ENCODE measurements around the gene TTC3. TPM values are rescaled to one million over a fixed set of nuclear protein-coding genes. Genes with fewer than 3 reads are reported as not detected.

Gene TTC3
- polyA plus RNA-seq, 1 donor from 2014 or later: 332 TPM

DNA sequence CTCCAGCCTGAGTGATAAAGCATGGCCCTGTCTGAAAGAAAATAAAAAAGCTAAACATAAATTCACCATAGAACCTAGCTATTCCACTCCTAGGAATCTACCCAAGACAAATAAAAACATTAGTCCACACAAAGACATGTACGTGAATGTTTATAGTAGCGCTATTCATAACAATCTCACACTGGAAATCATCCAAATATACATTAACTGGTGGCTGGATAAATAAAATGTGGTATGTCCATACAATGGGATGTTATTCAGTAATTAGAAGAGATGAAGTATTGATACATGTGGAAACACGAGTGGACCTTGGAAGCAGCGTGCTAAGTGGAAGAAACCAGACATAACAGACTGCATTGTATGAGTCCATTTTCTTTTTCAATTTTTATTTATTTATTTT is 36.9 kb upstream of the TTC3 start:
- Histone ChIP-seq H2AFZ (ENCODE audit: low read depth, low read length) (no peak overlapping the region), H3K36me3 (ENCODE audit: insufficient read depth, low read length) (no peaks in the 10 kb centered on the region), H3F3A (ENCODE audit: insufficient read depth, low read length, poor library complexity, severe bottlenecking) (no peaks in the 10 kb centered on the region), H3K9me2 (ENCODE audit: insufficient read depth, low read length) (no peaks in the 10 kb centered on the region), H4K20me1 (ENCODE audit: insufficient read depth) (no peaks in the 10 kb centered on the region), H3K79me2 (replicated peaks; ENCODE audit: insufficient read depth, low read length) (no peaks in the 10 kb centered on the region), H3K9ac (ENCODE audit: low read length) (no peak overlapping the region), H3K4me3 (ENCODE audit: low read length) (no peak overlapping the region), H3K9me3 (ENCODE audit: low read length) (no peaks in the 10 kb centered on the region), H3K4me2 (ENCODE audit: low read length) (no peak overlapping the region), H3K27ac (ENCODE audit: low read length) (no peak overlapping the region), H3K27me3 (ENCODE audit: insufficient read depth, low read depth, low read length) (no peaks in the 10 kb centered on the region)
- TF ChIP-seq EP300 (conservative IDR thresholded peaks at IDR 0.05; ENCODE audit: poor library complexity, severe bottlenecking): no peak
- TF ChIP-seq POLR2AphosphoS5 (IDR thresholded peaks at IDR 0.05): no peak
- no peak for TF ChIP-seq RAD21 (conservative IDR thresholded peaks at IDR 0.05)
- no peak for TF ChIP-seq SMC3 (conservative IDR thresholded peaks at IDR 0.05; ENCODE audit: poor library complexity)
- TF ChIP-seq MXI1 (conservative IDR thresholded peaks at IDR 0.05; ENCODE audit: poor library complexity, severe bottlenecking): no peak
- no peak for TF ChIP-seq REST (IDR thresholded peaks at IDR 0.05; ENCODE audit: borderline replicate concordance)
- TF ChIP-seq, protein P1, sequence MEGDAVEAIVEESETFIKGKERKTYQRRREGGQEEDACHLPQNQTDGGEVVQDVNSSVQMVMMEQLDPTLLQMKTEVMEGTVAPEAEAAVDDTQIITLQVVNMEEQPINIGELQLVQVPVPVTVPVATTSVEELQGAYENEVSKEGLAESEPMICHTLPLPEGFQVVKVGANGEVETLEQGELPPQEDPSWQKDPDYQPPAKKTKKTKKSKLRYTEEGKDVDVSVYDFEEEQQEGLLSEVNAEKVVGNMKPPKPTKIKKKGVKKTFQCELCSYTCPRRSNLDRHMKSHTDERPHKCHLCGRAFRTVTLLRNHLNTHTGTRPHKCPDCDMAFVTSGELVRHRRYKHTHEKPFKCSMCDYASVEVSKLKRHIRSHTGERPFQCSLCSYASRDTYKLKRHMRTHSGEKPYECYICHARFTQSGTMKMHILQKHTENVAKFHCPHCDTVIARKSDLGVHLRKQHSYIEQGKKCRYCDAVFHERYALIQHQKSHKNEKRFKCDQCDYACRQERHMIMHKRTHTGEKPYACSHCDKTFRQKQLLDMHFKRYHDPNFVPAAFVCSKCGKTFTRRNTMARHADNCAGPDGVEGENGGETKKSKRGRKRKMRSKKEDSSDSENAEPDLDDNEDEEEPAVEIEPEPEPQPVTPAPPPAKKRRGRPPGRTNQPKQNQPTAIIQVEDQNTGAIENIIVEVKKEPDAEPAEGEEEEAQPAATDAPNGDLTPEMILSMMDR (IDR thresholded peaks at IDR 0.05; ENCODE audit: poor library complexity, severe bottlenecking): no peak
- TF ChIP-seq TAF1 (IDR thresholded peaks at IDR 0.05; ENCODE audit: low read depth): no peak
- TF ChIP-seq EZH2 (IDR thresholded peaks at IDR 0.05; ENCODE audit: borderline replicate concordance, insufficient read depth, low read length, poor library complexity, severe bottlenecking): no peak

DNA sequence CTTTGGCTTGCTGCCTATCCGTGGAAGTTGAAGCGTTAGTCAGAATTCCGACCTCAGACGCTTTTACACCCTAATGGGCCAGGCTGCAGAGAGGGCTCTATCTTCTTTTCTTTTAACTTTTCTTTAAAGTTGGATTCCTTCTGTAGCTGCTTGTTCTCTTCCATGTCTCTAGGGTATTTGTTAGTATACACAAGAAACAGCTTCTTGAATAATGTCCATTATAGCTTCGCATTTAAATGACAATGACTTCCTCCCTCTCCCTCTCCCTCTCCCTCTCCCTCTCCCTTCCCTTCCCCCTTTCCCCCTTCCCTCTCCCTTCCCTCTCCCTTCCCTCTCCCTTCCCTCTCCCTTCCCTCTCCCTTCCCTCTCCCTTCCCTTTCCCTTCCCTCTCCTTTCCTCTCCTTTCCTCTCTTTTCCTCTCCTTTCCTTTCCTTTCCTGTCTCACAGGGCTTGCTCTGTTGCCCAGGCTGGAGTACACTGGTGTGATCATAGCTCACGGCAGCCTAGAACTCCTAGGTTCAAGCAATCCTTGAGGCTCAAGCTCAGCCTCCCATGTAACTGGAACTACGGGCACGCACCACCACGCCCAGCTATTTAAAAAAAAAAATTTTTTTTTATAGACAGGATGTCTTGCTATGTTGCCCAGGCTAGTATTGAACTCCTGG is 33.5 kb upstream of the TTC3 start:
- TF ChIP-seq EP300 (conservative IDR thresholded peaks at IDR 0.05; ENCODE audit: poor library complexity, severe bottlenecking) (no peak), TAF1 (IDR thresholded peaks at IDR 0.05; ENCODE audit: low read depth) (no peak), POLR2AphosphoS5 (IDR thresholded peaks at IDR 0.05) (no peak), MXI1 (conservative IDR thresholded peaks at IDR 0.05; ENCODE audit: poor library complexity, severe bottlenecking) (no peak), RAD21 (conservative IDR thresholded peaks at IDR 0.05) (no peak), EZH2 (IDR thresholded peaks at IDR 0.05; ENCODE audit: borderline replicate concordance, insufficient read depth, low read length, poor library complexity, severe bottlenecking) (no peak), SMC3 (conservative IDR thresholded peaks at IDR 0.05; ENCODE audit: poor library complexity) (no peak), REST (IDR thresholded peaks at IDR 0.05; ENCODE audit: borderline replicate concordance) (no peak)
- TF ChIP-seq, protein P1 (IDR thresholded peaks at IDR 0.05; ENCODE audit: poor library complexity, severe bottlenecking): no peak
- Histone ChIP-seq H3K27me3 (ENCODE audit: insufficient read depth, low read depth, low read length) (no peaks in the 10 kb centered on the region), H3K4me2 (ENCODE audit: low read length) (no peak overlapping the region)

More for the DNA sequence above, 33.5 kb upstream of the TTC3 start:
- Histone ChIP-seq H2AFZ (ENCODE audit: low read depth, low read length) (no peak overlapping the region), H3K9ac (ENCODE audit: low read length) (no peak overlapping the region), H3K9me3 (ENCODE audit: low read length) (no peaks in the 10 kb centered on the region), H3K79me2 (replicated peaks; ENCODE audit: insufficient read depth, low read length) (no peaks in the 10 kb centered on the region), H3F3A (ENCODE audit: insufficient read depth, low read length, poor library complexity, severe bottlenecking) (no peaks in the 10 kb centered on the region), H3K27ac (ENCODE audit: low read length) (no peak overlapping the region), H3K9me2 (ENCODE audit: insufficient read depth, low read length) (no peaks in the 10 kb centered on the region), H3K36me3 (ENCODE audit: insufficient read depth, low read length) (no peaks in the 10 kb centered on the region), H4K20me1 (ENCODE audit: insufficient read depth) (no peaks in the 10 kb centered on the region), H3K4me3 (ENCODE audit: low read length) (no peak overlapping the region)

All from neural cell (in vitro differentiated cells).